Aorta (tissue), 5 donors: ENCODE measurements around the gene UBE2F. TPM values are rescaled to one million over a fixed set of nuclear protein-coding genes. Genes with fewer than 3 reads are reported as not detected.
A peak's percentile ranks its signal among the peaks of the same experiment; 100 is the strongest.
"Not testable (repeated sequence)": the region's sequence is repeated elsewhere in the genome, so short reads cannot be mapped to it uniquely, and the experiment has no call there.

Source experiments
- ATAC-seq: fragments of 200-7000 bp; cut with Tn5 transposase; one replicate; pipeline ENCODE4 v1.9.1; 2022; ENCODE audit warnings: moderate library complexity; ENCODE audit not compliant: low FRiP score
- DNase-seq, 2 donors: peaks; one replicate each; pipeline ENCODE4 v3.0.0-alpha.2; 2020
- H3K27ac ChIP-seq, 2 donors: one replicate each; pipeline ENCODE4 v1.5.1; 2013; ENCODE audit warnings: low read length in 2 of 2, mild to moderate bottlenecking in 2 of 2, moderate library complexity in 2 of 2, control low read depth in 1 of 2, inconsistent platforms in 1 of 2, low read depth in 1 of 2
- H3K27me3 ChIP-seq, 2 donors: one replicate each; pipeline ENCODE4 v1.6.1; 2013; ENCODE audit warnings: control low read depth in 1 of 2, low read length in 1 of 2, mild to moderate bottlenecking in 1 of 2, moderate library complexity in 1 of 2; ENCODE audit not compliant: insufficient read depth in 2 of 2, control insufficient read depth in 1 of 2
- H3K36me3 ChIP-seq, 2 donors: one replicate each; pipeline ENCODE4 v1.6.1; 2013; ENCODE audit warnings: control low read depth in 1 of 2, low read length in 1 of 2, mild to moderate bottlenecking in 1 of 2; ENCODE audit not compliant: insufficient read depth in 2 of 2, control insufficient read depth in 1 of 2
- H3K4me1 ChIP-seq, 2 donors: one replicate each; pipeline ENCODE4 v1.6.1; 2013; ENCODE audit warnings: low read length in 2 of 2, control low read depth in 1 of 2, mild to moderate bottlenecking in 1 of 2, moderate library complexity in 1 of 2; ENCODE audit not compliant: insufficient read depth in 2 of 2, control insufficient read depth in 1 of 2
- H3K4me3 ChIP-seq, 2 donors: one replicate each; pipeline ENCODE4 v1.5.1; 2013; ENCODE audit warnings: low read length in 2 of 2, control low read depth in 1 of 2, mild to moderate bottlenecking in 1 of 2
- H3K9me3 ChIP-seq: one replicate; pipeline ENCODE4 v1.6.1; 2013; ENCODE audit warnings: mild to moderate bottlenecking, low read length; ENCODE audit not compliant: control insufficient read depth
- WGBS, 2 donors: extraction: QIAGEN DNeasy Blood & Tissue Kit; methylation state at CpG; one replicate each; pipeline ENCODE4 v1.1.7; 2013; 5-methylcytosine and 5-hydroxymethylcytosine counted together
- intact Hi-C, 2 donors: fragments of 100-400 bp; cut with DNase I; formaldehyde crosslinking; loops; one replicate each; pipeline versions ENCODE4 v1.14.2 to v1.15.0; 2022
- polyA plus RNA-seq, 2 donors: library from polyadenylated mRNA; stranded (reverse); fragments of 200-250 nt; gene quantifications; one replicate each; pipeline ENCODE4 v1.2.3, GENCODE V29; 2013
- total RNA-seq, 2 donors: library from RNA; stranded (reverse); fragmentation: NEBNext Ultra II Directional; extraction: Animal tissue kit (Norgen Biotek cat#: 25700); gene quantifications; one replicate each; pipeline ENCODE4 v1.2.1, GENCODE V29; 2021
- donor health status: healthy with polysubstance abuse.
- donor health status: Bipolar disorder and iron deficiency.
- donor health status: DM: no; HTN: no; CAD: no.
- donor health status: DM: no; HTN: no; CAD: no.
- donor health status: DM: yes; HTN: yes; CAD: no.

UBE2F gene
- total and polyA plus RNA-seq, 4 donors: 40.0 to 53.3 (median 43.6) TPM

DNA sequence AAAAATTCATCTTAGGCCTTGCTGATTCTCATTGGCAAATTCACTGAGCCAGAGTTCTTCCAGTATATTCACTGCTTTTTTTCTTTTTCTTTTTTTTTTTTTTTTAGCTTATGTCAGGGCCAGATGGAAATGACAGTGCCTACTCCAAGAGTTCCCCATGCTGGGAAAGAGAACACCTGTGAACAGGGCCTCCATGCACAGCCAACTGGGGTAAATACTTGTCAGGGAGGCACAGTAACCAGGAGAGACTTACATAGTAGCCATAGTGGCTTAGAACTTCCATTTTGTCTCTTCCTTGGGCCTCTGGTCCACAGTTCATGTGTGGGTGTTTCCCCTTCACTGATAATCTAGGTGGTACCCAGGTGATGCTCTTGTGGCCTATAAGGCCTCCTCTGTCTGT lies 78.8 kb downstream of the UBE2F start:
- no peaks in the 10 kb centered on the region for H3K27me3 ChIP-seq
- ATAC-seq (no peak), DNase-seq (no peak)
- no peak overlapping the region for H3K27ac ChIP-seq
- no peaks in the 10 kb centered on the region for H3K4me1 ChIP-seq
- H3K36me3 ChIP-seq: peaks cover 0 to 6% of the 10 kb centered on the region in 2 donors
- no peaks in the 10 kb centered on the region for H3K9me3 ChIP-seq
- H3K4me3 ChIP-seq: no peak overlapping the region
- intact Hi-C loops: no loop called here

DNA sequence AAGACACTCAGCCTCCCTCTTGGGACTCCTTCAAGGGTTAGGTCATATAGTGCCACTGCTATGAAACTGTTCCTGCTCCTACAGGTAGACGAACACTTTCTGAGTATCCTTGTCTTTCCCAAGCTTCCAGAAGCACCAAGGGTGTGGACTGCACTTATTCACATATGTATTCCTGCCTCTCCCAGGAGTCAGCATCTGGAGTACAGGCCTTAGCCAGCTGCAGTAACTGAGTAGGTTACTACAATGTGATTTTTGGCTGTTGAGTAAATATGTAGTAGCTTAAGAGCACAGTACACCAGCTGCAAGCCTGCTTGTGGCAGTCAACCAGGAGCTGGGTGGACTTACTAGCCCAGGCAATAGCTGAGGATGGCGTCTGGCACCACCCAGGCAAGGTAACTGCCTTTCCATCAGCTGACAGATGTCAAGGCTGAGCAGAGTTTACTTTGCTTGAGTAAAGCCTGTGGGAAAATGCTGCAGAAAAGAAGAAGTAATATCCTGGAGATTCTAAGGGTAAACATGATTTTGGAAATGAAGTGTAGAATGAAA lies 80.0 kb downstream of the UBE2F start:
- intact Hi-C loops: no loop called here
- no peak for ATAC-seq

DNA sequence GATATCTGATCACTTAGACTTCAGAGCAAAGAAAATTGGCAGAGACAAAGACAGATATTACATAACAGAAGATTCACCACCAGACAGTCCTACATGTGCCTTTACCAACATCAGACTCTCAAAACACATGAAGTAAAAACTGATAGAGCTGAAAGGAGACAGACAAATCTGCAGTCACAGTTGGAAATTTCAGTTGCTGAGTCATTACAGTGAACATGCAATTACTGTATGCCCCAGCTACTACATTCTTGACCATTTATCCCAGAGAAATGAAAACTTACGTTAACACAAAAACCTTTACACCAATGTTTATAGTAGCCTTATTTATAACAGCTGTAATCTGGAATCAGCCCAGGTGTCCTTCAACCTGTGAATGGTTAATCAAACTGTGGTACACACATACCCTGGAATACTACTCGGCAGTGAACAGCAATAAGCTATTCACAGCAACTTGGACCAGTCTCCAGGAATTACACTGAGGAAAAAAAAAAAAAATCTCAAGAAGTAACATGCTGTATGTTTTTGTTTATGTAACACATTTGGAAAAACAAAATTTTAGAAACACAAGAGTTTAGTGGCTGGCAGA lies 86.5 kb downstream of the UBE2F start:
- no peak overlapping the region for H3K27ac ChIP-seq
- intact Hi-C loops: no loop called here

More for the DNA sequence above, 80.0 kb downstream of the UBE2F start:
- 89 to 94% methylated on average over 2 of the region's 2 CpGs for WGBS, 2 donors
- no peaks in the 10 kb centered on the region for H3K4me1 ChIP-seq
- H3K9me3 ChIP-seq: no peaks in the 10 kb centered on the region
- H3K27me3 ChIP-seq: no peaks in the 10 kb centered on the region
- no peak for DNase-seq
- H3K36me3 ChIP-seq: peaks cover 0 to 4% of the 10 kb centered on the region in 2 donors
- no peak overlapping the region for H3K27ac ChIP-seq
- no peak overlapping the region for H3K4me3 ChIP-seq

DNA sequence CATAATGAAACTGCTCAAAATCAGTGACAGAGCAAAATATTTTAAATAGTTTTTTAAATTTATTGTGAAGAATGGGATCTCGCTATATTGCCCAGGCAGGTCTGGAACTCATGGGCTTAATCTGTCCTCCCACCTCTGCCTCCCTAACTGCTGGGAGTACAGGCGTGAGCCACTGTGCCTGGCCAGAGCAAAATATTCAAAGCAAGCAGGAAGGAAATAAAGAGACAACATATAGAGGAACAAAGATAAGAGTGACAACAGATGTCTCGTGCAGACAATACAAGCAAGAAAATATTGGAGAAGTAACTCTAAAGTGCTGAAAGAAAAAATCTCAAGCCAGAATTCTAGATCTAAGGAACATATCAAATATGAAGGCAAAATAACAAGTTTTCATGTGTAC lies 89.0 kb downstream of the UBE2F start:
- Histone ChIP-seq H3K4me1 (no peaks in the 10 kb centered on the region), H3K27ac (no peak overlapping the region), H3K9me3 (no peaks in the 10 kb centered on the region), H3K36me3 (no peaks in the 10 kb centered on the region), H3K27me3 (no peaks in the 10 kb centered on the region), H3K4me3 (no peak overlapping the region)
- WGBS, 2 donors: 67 to 80% methylated on average over 3 of the region's 3 CpGs
- DNase-seq (no peak), ATAC-seq (no peak)
- intact Hi-C loops: no loop called here

More for the DNA sequence above, 86.5 kb downstream of the UBE2F start:
- Histone ChIP-seq H3K4me1 (no peaks in the 10 kb centered on the region), H3K9me3 (no peaks in the 10 kb centered on the region), H3K4me3 (no peak overlapping the region), H3K27me3 (no peaks in the 10 kb centered on the region), H3K36me3 (no peaks in the 10 kb centered on the region)
- ATAC-seq (no peak), DNase-seq (no peak)
- 76 to 82% methylated on average over 2 of the region's 2 CpGs for WGBS, 2 donors

DNA sequence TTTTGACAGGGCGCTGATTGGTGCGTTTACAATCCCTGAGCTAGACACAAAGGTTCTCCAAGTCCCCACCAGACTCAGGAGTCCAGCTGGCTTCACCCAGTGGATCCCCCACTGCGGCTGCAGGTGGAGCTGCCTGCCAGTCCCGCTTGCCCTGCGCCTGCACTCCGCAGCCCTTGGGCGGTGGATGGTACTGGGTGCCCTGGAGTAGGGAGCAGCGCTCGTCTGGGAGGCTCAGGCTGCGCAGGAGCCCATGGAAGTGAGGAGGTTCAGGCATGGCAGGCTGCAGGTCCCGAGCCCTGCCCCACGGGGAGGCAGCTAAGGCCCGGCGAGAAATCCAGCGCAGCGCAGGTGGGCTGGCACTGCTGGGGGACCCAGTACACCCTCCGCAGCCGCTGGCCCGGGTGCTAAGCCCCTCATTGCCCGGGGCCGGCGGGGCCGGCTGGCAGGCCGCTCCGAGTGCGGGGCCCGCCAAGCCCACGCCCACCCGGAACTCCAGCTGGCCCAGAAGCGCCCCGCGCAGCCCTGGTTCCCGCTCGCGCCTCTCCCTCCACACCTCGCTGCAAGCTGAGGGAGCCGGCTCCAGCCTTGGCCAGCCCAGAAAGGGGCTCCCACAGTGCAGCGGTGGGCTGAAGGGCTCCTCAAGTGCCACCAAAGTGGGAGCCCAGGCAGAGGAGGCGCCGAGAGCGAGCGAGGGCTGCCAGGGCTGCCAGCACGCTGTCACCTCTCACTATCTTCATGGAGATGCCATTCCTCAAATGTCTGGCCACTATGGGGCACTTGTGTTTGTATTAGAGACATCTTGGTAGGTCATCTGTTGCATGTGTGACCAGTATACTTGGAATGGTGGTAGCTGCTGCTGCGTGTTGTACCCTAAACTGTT lies 91.1 kb downstream of the UBE2F start:
- ATAC-seq, H3K9me3 ChIP-seq, intact Hi-C loops, H3K4me3 ChIP-seq, H3K27me3 ChIP-seq, H3K27ac ChIP-seq, DNase-seq, H3K4me1 ChIP-seq, H3K36me3 ChIP-seq: not testable (repeated sequence)
- WGBS, 2 donors: 91 to 95% methylated on average over 32 to 44 of the region's 44 CpGs

DNA sequence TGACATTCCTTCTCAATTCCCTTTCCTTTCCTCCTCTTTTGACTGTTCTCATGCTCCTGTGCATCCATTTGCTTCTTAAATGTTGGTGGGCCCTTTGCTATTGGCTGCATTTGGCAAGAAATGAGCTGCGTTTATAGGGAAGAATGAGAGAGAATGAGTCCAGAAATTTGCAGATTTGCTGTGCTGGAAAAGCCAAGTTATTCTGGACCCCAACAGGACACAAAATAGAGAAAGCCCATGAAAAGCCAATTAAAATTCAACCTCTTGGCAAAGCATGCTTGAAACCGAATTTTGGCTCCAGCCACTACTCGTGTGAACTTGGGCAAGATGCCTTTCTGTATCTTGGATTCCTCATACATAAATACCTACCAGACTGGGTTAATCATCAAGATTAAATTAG lies 92.7 kb downstream of the UBE2F start:
- 12 to 23% methylated on average over 3 of the region's 3 CpGs for WGBS, 2 donors
- no peak for ATAC-seq

DNA sequence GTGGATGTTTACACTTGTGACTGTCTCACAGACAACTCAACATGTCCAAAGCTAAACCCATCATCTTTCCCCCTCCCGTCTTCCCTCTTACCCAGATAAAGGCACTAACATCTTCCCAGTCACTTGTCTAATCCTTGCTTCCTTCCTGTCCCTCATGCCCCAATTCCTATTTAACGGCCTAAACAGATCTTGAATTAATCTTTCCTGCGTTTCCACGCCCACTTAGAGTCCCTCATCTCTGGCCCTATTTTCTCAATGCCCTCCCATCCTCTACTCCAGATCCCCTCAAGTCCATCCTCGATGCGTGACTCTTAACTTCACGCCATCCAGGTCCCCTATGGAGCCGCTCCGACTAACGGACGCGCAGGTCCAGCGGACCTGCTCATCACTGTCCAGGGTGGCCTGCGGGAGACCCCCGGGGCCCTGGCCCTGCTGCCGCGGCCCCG lies 93.3 kb downstream of the UBE2F start:
- no peaks in the 10 kb centered on the region for H3K36me3 ChIP-seq
- no peaks in the 10 kb centered on the region for H3K27me3 ChIP-seq
- 3% methylated on average over 18 of the region's 18 CpGs for WGBS, 2 donors
- no peaks in the 10 kb centered on the region for H3K4me1 ChIP-seq
- DNase-seq (no peak), ATAC-seq (no peak)
- H3K4me3 ChIP-seq: peak overlapping the region; percentile 32 to 74
- peak overlapping the region; percentile 49 to 92 for H3K27ac ChIP-seq
- no peaks in the 10 kb centered on the region for H3K9me3 ChIP-seq
- intact Hi-C loops: loop anchor here (2.0 to 10.0 kb wide), 4 partner anchors 77 to 205 kb away; partner anchors contain the start of genes UBE2F (in 2 of the 2), KLHL30 (in 1 of the 2) and RAMP1 (in 1 of the 2)

More for the DNA sequence above, 92.7 kb downstream of the UBE2F start:
- Histone ChIP-seq H3K9me3 (no peaks in the 10 kb centered on the region), H3K4me1 (no peaks in the 10 kb centered on the region), H3K4me3 (no peak overlapping the region), H3K27me3 (no peaks in the 10 kb centered on the region), H3K36me3 (no peaks in the 10 kb centered on the region), H3K27ac (no peak overlapping the region)
- no peak for DNase-seq
- intact Hi-C loops: no loop called here

DNA sequence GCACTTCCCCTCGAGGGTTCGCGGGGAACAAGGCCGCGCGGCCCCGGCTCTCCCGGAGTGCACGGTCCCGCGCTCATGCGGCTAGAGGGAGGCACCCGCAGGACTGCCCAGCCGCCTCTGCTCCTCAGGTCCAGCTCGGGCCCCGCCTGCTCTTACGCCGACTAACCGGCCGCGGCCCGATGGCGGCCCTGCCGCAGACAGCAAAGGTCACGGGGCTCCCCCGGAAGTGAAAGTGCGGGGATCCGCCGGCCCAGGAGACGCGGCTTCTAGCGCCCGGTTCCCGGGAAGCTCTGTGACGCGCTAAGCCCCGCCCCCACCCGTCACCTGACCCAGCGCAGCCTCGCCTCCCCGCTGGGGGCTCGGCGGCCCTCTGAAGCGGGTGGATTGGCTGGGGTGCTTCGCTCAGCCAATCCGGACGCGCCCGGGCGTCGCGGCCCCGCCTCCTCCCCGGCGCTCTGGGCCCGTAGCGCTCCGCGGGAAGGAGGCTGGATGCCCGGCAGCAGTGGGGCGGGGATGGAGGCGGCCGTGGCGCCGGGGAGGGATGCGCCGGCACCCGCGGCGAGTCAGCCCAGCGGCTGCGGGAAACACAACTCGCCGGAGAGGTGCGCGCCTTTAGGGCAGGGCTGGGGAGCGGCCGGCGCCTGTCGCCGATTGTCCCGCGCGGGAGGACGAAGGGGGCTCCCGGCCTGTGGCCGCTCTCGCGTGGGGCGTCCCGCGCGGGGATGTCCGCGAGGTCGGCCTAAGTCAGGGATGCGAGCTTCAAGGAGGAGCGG lies 93.9 kb downstream of the UBE2F start, which contains the start of gene SCLY:
TSS of gene SCLY (plus strand) at position 460 of the 773 bp plus-strand sequence. CDS start at position 514, 54 bp downstream.
- 0% methylated on average over 82 to 98 of the region's 98 CpGs for WGBS, 2 donors
- DNase-seq (peak; percentile 98 to 100), ATAC-seq (peak; percentile 100)
- Histone ChIP-seq H3K4me3 (peak within 1 kb of the TSS; percentile 32 to 74), H3K9me3 (no peaks in the 10 kb centered on the region), H3K4me1 (no peaks in the 10 kb centered on the region), H3K36me3 (no peaks in the 10 kb centered on the region), H3K27me3 (no peaks in the 10 kb centered on the region), H3K27ac (peak within 1 kb of the TSS; percentile 49 to 92)
- intact Hi-C loops: loop anchor here (2.0 to 10.0 kb wide), 4 partner anchors 77 to 204 kb away; partner anchors contain the start of genes UBE2F (in 2 of the 2), KLHL30 (in 1 of the 2) and RAMP1 (in 1 of the 2)
